Nephron (organoid): ENCODE results near the gene PLAC1.
A peak's percentile ranks its signal among the peaks of the same experiment; 100 is the strongest.

Source experiments
- H3K27ac Mint-ChIP-seq, 3 experiments: 2 replicates each; pipeline ENCODE4 v1.8.0; 2020; ENCODE audit warnings: mixed read lengths in 3 of 3, mild to moderate bottlenecking in 2 of 3, moderate library complexity in 1 of 3
- H3K27me3 Mint-ChIP-seq: 2 replicates; pipeline ENCODE4 v1.8.0; 2021; ENCODE audit warnings: low read depth, mild to moderate bottlenecking, moderate library complexity, mixed read lengths
- H3K36me3 Mint-ChIP-seq: 2 replicates; pipeline ENCODE4 v1.8.0; 2020; ENCODE audit warnings: low read depth, mixed read lengths
- H3K4me1 Mint-ChIP-seq: 2 replicates; pipeline ENCODE4 v1.8.0; 2020; ENCODE audit warnings: mixed read lengths
- H3K4me3 Mint-ChIP-seq, 3 experiments: 2 replicates each; pipeline ENCODE4 v1.8.0; 2020; ENCODE audit warnings: mild to moderate bottlenecking in 3 of 3, mixed read lengths in 3 of 3, moderate library complexity in 2 of 3
- H3K9me3 Mint-ChIP-seq: 2 replicates; pipeline ENCODE4 v1.8.0; 2020; ENCODE audit warnings: mixed read lengths
- CTCF ChIP-seq, 3 experiments: fragments of 200-600 bp; sonication (generic); IDR thresholded peaks; one replicate each; pipeline ENCODE4 v1.5.0; 2021; ENCODE audit warnings: antibody characterized with exemption in 3 of 3; ENCODE audit not compliant: unreplicated experiment in 3 of 3

The PLAC1 gene

DNA sequence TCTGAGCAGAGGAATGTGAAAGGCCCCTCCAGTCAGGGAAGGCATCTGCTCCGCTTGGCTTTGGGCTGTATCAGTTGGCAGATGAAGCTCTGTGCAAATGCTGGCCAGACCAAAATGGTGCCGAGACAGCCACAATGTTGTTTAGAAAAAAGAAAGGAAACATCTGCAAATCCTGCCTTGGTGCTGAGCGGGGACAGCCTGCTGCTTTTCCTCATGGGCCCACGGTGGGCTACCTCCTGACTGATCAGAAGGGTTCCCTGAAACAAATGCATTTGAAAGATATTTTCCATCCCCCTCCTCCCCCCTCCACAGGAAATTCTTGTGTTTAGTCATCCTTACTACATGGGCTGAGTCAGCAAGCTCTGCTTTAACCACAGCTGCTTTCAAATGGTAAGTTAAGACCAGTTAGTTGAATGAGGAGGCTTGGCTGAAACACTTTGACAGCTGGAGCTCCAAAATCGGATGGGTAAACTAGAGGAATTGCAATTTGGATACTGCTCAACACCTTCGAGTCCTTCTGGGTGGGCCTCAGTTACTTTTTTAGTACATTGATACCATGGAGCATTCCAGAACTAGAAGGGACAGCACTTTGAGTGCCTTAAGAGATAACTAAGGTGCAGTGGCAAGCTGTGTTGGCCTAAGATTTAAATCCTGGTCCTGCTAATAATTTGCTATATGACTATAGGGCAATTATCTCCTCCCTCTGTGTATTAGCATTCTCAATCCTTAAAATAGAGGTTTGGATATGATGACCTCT, 36.0 kb downstream of the PLAC1 start:
- Mint-ChIP-seq H3K4me3 (peak overlapping the region in 1 of 3 experiments; percentile 46), H3K27me3 (no peaks in the 10 kb centered on the region), H3K36me3 (no peaks in the 10 kb centered on the region), H3K9me3 (peaks cover 2% of the 10 kb centered on the region), H3K27ac (peak overlapping the region; percentile 91 to 94 (median 93)), H3K4me1 (peaks cover 60% of the 10 kb centered on the region)
- TF ChIP-seq CTCF (IDR thresholded peaks at IDR 0.05; ENCODE audit: unreplicated experiment in 3 of 3), result no peak

DNA sequence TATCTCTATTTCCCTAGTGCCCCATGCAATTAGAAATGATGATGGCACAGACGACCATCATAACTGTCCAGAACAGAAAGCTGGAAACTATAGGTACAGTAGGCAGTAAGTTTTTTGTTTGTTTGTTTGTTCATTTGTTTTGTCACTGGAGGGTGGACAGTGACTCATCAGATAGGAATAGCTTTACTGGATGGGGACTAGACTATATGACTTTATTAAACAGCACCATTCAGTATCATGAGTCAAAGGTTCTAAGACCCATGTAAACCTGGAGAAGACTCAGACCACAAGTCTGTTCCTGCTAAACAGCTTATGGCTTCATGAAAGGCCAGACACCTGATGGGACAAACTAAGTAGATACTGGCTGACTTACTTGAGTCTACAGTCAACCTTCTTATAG, 38.4 kb downstream of the PLAC1 start:
- Mint-ChIP-seq H3K4me3 (no peak overlapping the region), H3K9me3 (peaks cover 2% of the 10 kb centered on the region), H3K27ac (peak overlapping the region in 1 of 3 experiments; percentile 93), H3K4me1 (peaks cover 42% of the 10 kb centered on the region), H3K27me3 (no peaks in the 10 kb centered on the region), H3K36me3 (no peaks in the 10 kb centered on the region)
- TF ChIP-seq CTCF (IDR thresholded peaks at IDR 0.05; ENCODE audit: unreplicated experiment in 3 of 3), result no peak

DNA sequence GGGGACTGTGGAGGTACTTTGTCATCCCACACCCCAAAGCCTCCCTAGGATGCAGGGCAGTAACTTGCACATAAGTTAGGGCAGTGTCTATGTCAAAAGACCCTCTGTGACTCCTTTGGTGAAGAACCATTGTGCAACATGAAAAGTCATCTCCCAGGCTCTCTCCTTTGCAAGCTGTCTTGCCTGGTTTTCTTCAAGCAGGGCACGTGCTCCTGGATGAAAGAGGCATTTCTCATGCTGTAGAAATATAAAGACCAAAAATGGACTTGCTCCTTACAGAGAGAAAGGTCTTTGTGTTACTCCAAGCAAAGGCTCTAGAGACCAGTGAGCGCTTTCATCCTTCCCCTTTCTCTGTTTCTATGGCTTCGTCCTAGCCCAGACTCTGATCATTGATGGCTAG, 44.9 kb downstream of the PLAC1 start:
- no peak overlapping the region for H3K27ac Mint-ChIP-seq
- peaks cover 4% of the 10 kb centered on the region for H3K27me3 Mint-ChIP-seq

GRCh38 chrX:134608153-134608552, 50.1 kb downstream of the PLAC1 start:
- TF ChIP-seq CTCF (IDR thresholded peaks at IDR 0.05; ENCODE audit: unreplicated experiment in 3 of 3), result no peak
- H3K9me3 Mint-ChIP-seq, result peaks cover 12% of the 10 kb centered on the region
- no peak overlapping the region for H3K27ac Mint-ChIP-seq
- H3K4me1 Mint-ChIP-seq, result peaks cover 16% of the 10 kb centered on the region
- H3K27me3 Mint-ChIP-seq, result no peaks in the 10 kb centered on the region
- H3K36me3 Mint-ChIP-seq, result no peaks in the 10 kb centered on the region
- H3K4me3 Mint-ChIP-seq, result no peak overlapping the region

More for the DNA sequence above, 44.9 kb downstream of the PLAC1 start:
- Mint-ChIP-seq H3K9me3 (peaks cover 3% of the 10 kb centered on the region), H3K36me3 (no peaks in the 10 kb centered on the region), H3K4me1 (no peaks in the 10 kb centered on the region), H3K4me3 (no peak overlapping the region)
- no peak for TF ChIP-seq CTCF (IDR thresholded peaks at IDR 0.05; ENCODE audit: unreplicated experiment in 3 of 3)

DNA sequence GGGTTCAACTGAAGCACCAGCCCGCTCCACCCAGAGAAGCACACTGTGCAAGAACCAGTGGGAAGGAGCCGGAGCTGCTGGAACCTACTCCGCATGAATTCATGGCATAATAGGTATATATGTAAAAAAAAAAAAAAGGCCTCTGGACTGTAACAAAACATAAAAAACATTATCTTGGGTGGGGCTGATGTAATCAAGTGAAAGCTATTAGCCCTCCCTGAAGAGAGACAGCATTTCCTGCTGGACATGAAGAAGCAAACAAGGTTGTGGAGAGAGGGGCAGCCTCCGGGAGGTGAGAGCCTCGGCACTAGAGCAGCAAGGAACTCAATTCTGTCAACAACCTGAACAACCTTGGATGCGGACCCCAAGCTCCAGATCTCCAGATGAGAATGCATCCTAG, 50.7 kb downstream of the PLAC1 start:
- Mint-ChIP-seq H3K4me1 (peaks cover 16% of the 10 kb centered on the region), H3K27me3 (no peaks in the 10 kb centered on the region), H3K36me3 (no peaks in the 10 kb centered on the region), H3K9me3 (peaks cover 16% of the 10 kb centered on the region), H3K4me3 (no peak overlapping the region), H3K27ac (no peak overlapping the region)
- no peak for TF ChIP-seq CTCF (IDR thresholded peaks at IDR 0.05; ENCODE audit: unreplicated experiment in 3 of 3)
